Upper lobe of left lung (tissue), 6 donors: ENCODE data around the gene AFAP1L2. TPM values are rescaled to one million over a fixed set of nuclear protein-coding genes. Genes with fewer than 3 reads are reported as not detected.
A peak's percentile ranks its signal among the peaks of the same experiment; 100 is the strongest.
"Not testable (repeated sequence)": the region's sequence is repeated elsewhere in the genome, so short reads cannot be mapped to it uniquely, and the experiment has no call there.

Experiments used
- ATAC-seq, 2 donors: fragments of 200-7000 bp; cut with Tn5 transposase; one replicate each; pipeline ENCODE4 v1.9.1; 2022; ENCODE audit warnings: mild to moderate bottlenecking in 2 of 2, moderate library complexity in 2 of 2; ENCODE audit not compliant: low FRiP score in 2 of 2
- DNase-seq, 2 donors: peaks; one replicate each; pipeline ENCODE4 v3.0.0-alpha.2; 2019 to 2020
- H3K27ac ChIP-seq, 4 donors: fragments of 200-600 bp; sonication (generic); one replicate each; pipeline ENCODE4 v1.5.1; 2016 to 2019
- H3K27me3 ChIP-seq, 4 donors: fragments of 200-600 bp; sonication (generic); one replicate each; pipeline ENCODE4 v1.5.1; 2017 to 2019
- H3K36me3 ChIP-seq, 4 donors: fragments of 200-600 bp; sonication (generic); one replicate each; pipeline ENCODE4 v1.5.1; 2016 to 2019
- H3K4me1 ChIP-seq, 4 donors: fragments of 200-600 bp; sonication (generic); one replicate each; pipeline ENCODE4 v1.5.1; 2018 to 2019
- H3K4me3 ChIP-seq, 4 donors: fragments of 200-600 bp; sonication (generic); one replicate each; pipeline ENCODE4 v1.5.1; 2017 to 2019; ENCODE audit warnings: mild to moderate bottlenecking in 2 of 4, moderate library complexity in 1 of 4
- H3K9me3 ChIP-seq, 4 donors: fragments of 200-600 bp; sonication (generic); one replicate each; pipeline ENCODE4 v1.5.1; 2018 to 2019
- CTCF ChIP-seq, 6 experiments: fragments of 450-650 bp in 4 of 6; fragments of 200-600 bp in 2 of 6; sonication (generic) in 2 of 6; IDR thresholded peaks; one replicate each; pipeline ENCODE4 v1.5.1; 2016 to 2019; ENCODE audit warnings: antibody characterized with exemption in 6 of 6
- EP300 ChIP-seq, 4 donors: sonication (generic); formaldehyde crosslinking; IDR thresholded peaks; one replicate each; pipeline ENCODE4 v1.5.1; 2017; ENCODE audit warnings: antibody characterized with exemption in 4 of 4, control low read depth in 2 of 4
- POLR2A ChIP-seq, 4 donors: fragments of 450-650 bp; IDR thresholded peaks; one replicate each; pipeline ENCODE4 v1.5.1; 2016 to 2017; ENCODE audit warnings: antibody characterized with exemption in 4 of 4, mild to moderate bottlenecking in 2 of 4
- POLR2AphosphoS5 ChIP-seq, 2 donors: sonication (generic); formaldehyde crosslinking; IDR thresholded peaks; one replicate each; pipeline ENCODE4 v1.5.1; 2017; ENCODE audit warnings: antibody characterized with exemption in 2 of 2
- WGBS, 2 donors: methylation state at CpG; one replicate each; pipeline ENCODE4 v1.1.5; 2017 to 2018; 5-methylcytosine and 5-hydroxymethylcytosine counted together
- total RNA-seq, 6 donors: library from RNA; depleted of rRNA in 4 of 6; stranded (reverse); fragments of >200 nt in 4 of 6; gene quantifications; one replicate each; pipeline versions ENCODE4 v1.1.0 to v1.2.1, GENCODE V29; 2016 to 2021
- donor health status: DM: no; HTN: no; CAD: no; lungs with moderate emphysema.
- donor health status: DM: no; HTN: yes; CAD: no; lungs with severe emphysema.

Gene AFAP1L2
- total RNA-seq, 6 donors from 2014 or later = 2.3 to 9.6 (median 3.4) TPM

- H3K36me3 ChIP-seq = no peaks in the 10 kb centered on the region
- peaks cover 0 to 8% (median 3%) of the 10 kb centered on the region in 4 donors for H3K4me1 ChIP-seq
- H3K27ac ChIP-seq = no peak overlapping the region
Observed at GRCh38 chr10:114350751-114351150, 53.6 kb downstream of the AFAP1L2 start.

GRCh38 chr10:114349522-114350215 lies 54.6 kb downstream of the AFAP1L2 start:
- Histone ChIP-seq H3K4me3 (no peak overlapping the region), H3K4me1 (peaks cover 0 to 8% (median 3%) of the 10 kb centered on the region in 4 donors), H3K36me3 (no peaks in the 10 kb centered on the region), H3K9me3 (no peaks in the 10 kb centered on the region), H3K27me3 (no peaks in the 10 kb centered on the region), H3K27ac (no peak overlapping the region)
- ATAC-seq = peak in 1 of 2 donors; percentile 15
- TF ChIP-seq EP300 (IDR thresholded peaks at IDR 0.05) (no peak), CTCF (IDR thresholded peaks at IDR 0.05) (no peak), POLR2AphosphoS5 (IDR thresholded peaks at IDR 0.05) (peak in 1 of 2 donors; percentile 14), POLR2A (IDR thresholded peaks at IDR 0.05) (no peak)
- no peak for DNase-seq
- 46% methylated on average over 6 of the region's 6 CpGs for WGBS, 2 donors

More at GRCh38 chr10:114350751-114351150, 53.6 kb downstream of the AFAP1L2 start:
- Histone ChIP-seq H3K4me3 (no peak overlapping the region), H3K9me3 (no peaks in the 10 kb centered on the region), H3K27me3 (no peaks in the 10 kb centered on the region)
- DNase-seq (no peak), ATAC-seq (no peak)
- TF ChIP-seq EP300 (IDR thresholded peaks at IDR 0.05) (no peak), POLR2AphosphoS5 (IDR thresholded peaks at IDR 0.05) (no peak), POLR2A (IDR thresholded peaks at IDR 0.05) (no peak), CTCF (IDR thresholded peaks at IDR 0.05) (no peak)
- WGBS, 2 donors = 81 to 84% methylated on average over 8 to 11 of the region's 11 CpGs

- not testable (repeated sequence) for H3K36me3 ChIP-seq, H3K4me1 ChIP-seq, H3K9me3 ChIP-seq, H3K4me3 ChIP-seq, DNase-seq, ATAC-seq, H3K27ac ChIP-seq, H3K27me3 ChIP-seq
- WGBS, 2 donors = 78 to 80% methylated on average over 6 to 7 of the region's 7 CpGs
Observed at GRCh38 chr10:114349071-114349470, 55.2 kb downstream of the AFAP1L2 start.

- Histone ChIP-seq H3K27me3 (no peaks in the 10 kb centered on the region), H3K4me3 (no peak overlapping the region), H3K4me1 (peaks cover 0 to 13% (median 3%) of the 10 kb centered on the region in 4 donors), H3K9me3 (no peaks in the 10 kb centered on the region), H3K27ac (no peak overlapping the region), H3K36me3 (no peaks in the 10 kb centered on the region)
- TF ChIP-seq CTCF (IDR thresholded peaks at IDR 0.05) (no peak), POLR2AphosphoS5 (IDR thresholded peaks at IDR 0.05) (no peak)
- DNase-seq (no peak), ATAC-seq (no peak)
- WGBS, 2 donors = 92 to 95% methylated on average over 2 of the region's 2 CpGs
Observed at GRCh38 chr10:114347791-114348190, 56.5 kb downstream of the AFAP1L2 start.

- whole genome bisulfite sequencing, 2 donors = 88 to 89% methylated on average over 2 to 3 of the region's 3 CpGs
- no peak for ATAC-seq
- Histone ChIP-seq H3K9me3 (no peaks in the 10 kb centered on the region), H3K36me3 (no peaks in the 10 kb centered on the region), H3K27me3 (no peaks in the 10 kb centered on the region), H3K27ac (no peak overlapping the region), H3K4me3 (no peak overlapping the region), H3K4me1 (peaks cover 0 to 13% (median 3%) of the 10 kb centered on the region in 4 donors)
- TF ChIP-seq EP300 (IDR thresholded peaks at IDR 0.05) (no peak), POLR2A (IDR thresholded peaks at IDR 0.05) (no peak), POLR2AphosphoS5 (IDR thresholded peaks at IDR 0.05) (no peak), CTCF (IDR thresholded peaks at IDR 0.05) (no peak)
- DNase-seq = no peak
Observed at GRCh38 chr10:114347241-114347640, 57.1 kb downstream of the AFAP1L2 start.
